Hepatocyte (in vitro differentiated cells): ENCODE measurements around the gene PHF11. TPM values are rescaled to one million over a fixed set of nuclear protein-coding genes. Genes with fewer than 3 reads are reported as not detected.

Experiments
- DNase-seq: peaks from one replicate; pipeline ENCODE4 v3.0.0-alpha.2; 2016; ENCODE audit warnings: low spot score
- H2AFZ ChIP-seq: fragments of 200-600 bp; sonication (generic); 2 replicates; pipeline ENCODE4 v1.6.0; 2016; ENCODE audit warnings: antibody characterized with exemption, mild to moderate bottlenecking
- H3K27ac ChIP-seq: fragments of 200-600 bp; sonication (generic); 2 replicates; pipeline ENCODE4 v1.5.1; 2016; ENCODE audit warnings: mild to moderate bottlenecking
- H3K27me3 ChIP-seq: fragments of 200-600 bp; sonication (generic); 2 replicates; pipeline ENCODE4 v1.6.1; 2016
- H3K36me3 ChIP-seq: fragments of 200-600 bp; sonication (generic); replicated peaks from 2 replicates; pipeline ENCODE4 v1.5.1; 2016; ENCODE audit warnings: low read depth; ENCODE audit not compliant: insufficient read depth
- H3K4me1 ChIP-seq: fragments of 200-600 bp; sonication (generic); 2 replicates; pipeline ENCODE4 v1.5.1; 2016; ENCODE audit warnings: mild to moderate bottlenecking, moderate library complexity; ENCODE audit not compliant: insufficient read depth
- H3K4me2 ChIP-seq: fragments of 200-600 bp; sonication (generic); 2 replicates; pipeline ENCODE4 v1.6.0; 2016
- H3K4me3 ChIP-seq: fragments of 200-600 bp; sonication (generic); 2 replicates; pipeline ENCODE4 v1.5.1; 2016; ENCODE audit warnings: mild to moderate bottlenecking
- H3K79me2 ChIP-seq: fragments of 200-600 bp; sonication (generic); 2 replicates; pipeline ENCODE4 v1.6.0; 2017; ENCODE audit warnings: mild to moderate bottlenecking
- H3K9me2 ChIP-seq: fragments of 200-600 bp; sonication (generic); replicated peaks from 2 replicates; pipeline ENCODE4 v1.6.0; 2017; ENCODE audit warnings: mild to moderate bottlenecking; ENCODE audit not compliant: insufficient read depth
- H3K9me3 ChIP-seq: fragments of 200-600 bp; sonication (generic); 2 replicates; pipeline ENCODE4 v1.5.1; 2016; ENCODE audit warnings: low read depth, mild to moderate bottlenecking
- H4K20me1 ChIP-seq: fragments of 200-600 bp; sonication (generic); 2 replicates; pipeline ENCODE4 v1.6.0; 2016; ENCODE audit warnings: mild to moderate bottlenecking; ENCODE audit not compliant: insufficient read depth, poor library complexity, severe bottlenecking
- CTCF ChIP-seq: fragments of 200-600 bp; sonication (generic); IDR thresholded peaks from 2 replicates; pipeline ENCODE4 v1.5.1; 2016; ENCODE audit warnings: antibody characterized with exemption, mild to moderate bottlenecking; ENCODE audit not compliant: poor library complexity
- EZH2 ChIP-seq: fragments of 200-600 bp; sonication (generic); IDR thresholded peaks from 2 replicates; pipeline ENCODE4 v1.6.1; 2016; ENCODE audit warnings: antibody characterized with exemption, mild to moderate bottlenecking, borderline replicate concordance
- EZH2phosphoT487 ChIP-seq: fragments of 200-600 bp; sonication (generic); IDR thresholded peaks from one replicate; pipeline ENCODE4 v1.6.1; 2018; ENCODE audit warnings: antibody characterized with exemption, mild to moderate bottlenecking, low read depth, moderate library complexity; ENCODE audit not compliant: unreplicated experiment, severe bottlenecking
- WGBS: methylation state at CpG from one replicate; pipeline ENCODE4 v1.1.6; 2016; ENCODE audit warnings: low lambda C conversion rate; ENCODE audit errors: missing lambda C conversion rate; 5-methylcytosine and 5-hydroxymethylcytosine counted together
- polyA plus RNA-seq: library from polyadenylated mRNA; unstranded; fragments of >200 nt; fragmentation: Nextera tagmentation; extraction: Ambion mirVana; gene quantifications from 2 replicates; pipeline ENCODE4 v1.2.1, GENCODE V29; 2016
- total RNA-seq: library from RNA; depleted of rRNA; stranded (reverse); fragments of >200 nt; gene quantifications from 2 replicates; pipeline ENCODE4 v1.2.3, GENCODE V29; 2014

Gene PHF11
- total and polyA plus RNA-seq, 2 experiments from 2014 or later, result 14.4 to 17.7 TPM

GRCh38 chr13:49498206-49498605, 2.5 kb downstream of the PHF11 start:
- Histone ChIP-seq H3K79me2 (no peaks in the 10 kb centered on the region), H3K9me2 (no peaks in the 10 kb centered on the region), H3K9me3 (no peaks in the 10 kb centered on the region), H3K27me3 (no peaks in the 10 kb centered on the region), H2AFZ (no peak overlapping the region), H3K36me3 (no peaks in the 10 kb centered on the region), H3K4me2 (no peak overlapping the region), H3K4me1 (peaks cover 3% of the 10 kb centered on the region), H4K20me1 (no peaks in the 10 kb centered on the region), H3K4me3 (no peak overlapping the region), H3K27ac (no peak overlapping the region)
- WGBS, result 89% methylated on average over 4 of the region's 4 CpGs
- no peak for DNase-seq
- no peak for TF ChIP-seq EZH2phosphoT487
- no peak for TF ChIP-seq CTCF
- TF ChIP-seq EZH2, result no peak

- 71% methylated on average over 6 of the region's 6 CpGs for WGBS
Measured at GRCh38 chr13:49499889-49500660, 4.3 kb downstream of the PHF11 start.

GRCh38 chr13:49502954-49503353, 7.2 kb downstream of the PHF11 start:
- H3K36me3 ChIP-seq, result no peaks in the 10 kb centered on the region
- H3K27ac ChIP-seq, result no peak overlapping the region
- no peaks in the 10 kb centered on the region for H3K79me2 ChIP-seq
- no peaks in the 10 kb centered on the region for H3K27me3 ChIP-seq
- TF ChIP-seq CTCF (no peak), EZH2 (no peak)
- no peak overlapping the region for H3K4me2 ChIP-seq
- H2AFZ ChIP-seq, result no peak overlapping the region
- no peak for DNase-seq
- no peak overlapping the region for H3K4me3 ChIP-seq
- no peaks in the 10 kb centered on the region for H3K4me1 ChIP-seq
- no peaks in the 10 kb centered on the region for H3K9me3 ChIP-seq
- no peaks in the 10 kb centered on the region for H3K9me2 ChIP-seq
- WGBS, result 80% methylated on average over 9 of the region's 9 CpGs
- no peaks in the 10 kb centered on the region for H4K20me1 ChIP-seq

More at GRCh38 chr13:49499889-49500660, 4.3 kb downstream of the PHF11 start:
- TF ChIP-seq EZH2 (no peak), EZH2phosphoT487 (no peak), CTCF (no peak)
- H2AFZ ChIP-seq, result no peak overlapping the region
- H3K4me3 ChIP-seq, result no peak overlapping the region
- H3K79me2 ChIP-seq, result no peaks in the 10 kb centered on the region
- H3K27me3 ChIP-seq, result no peaks in the 10 kb centered on the region
- no peaks in the 10 kb centered on the region for H3K9me2 ChIP-seq
- no peaks in the 10 kb centered on the region for H3K9me3 ChIP-seq
- no peaks in the 10 kb centered on the region for H3K36me3 ChIP-seq
- H3K4me1 ChIP-seq, result peaks cover 3% of the 10 kb centered on the region
- no peak for DNase-seq
- H4K20me1 ChIP-seq, result no peaks in the 10 kb centered on the region
- H3K27ac ChIP-seq, result no peak overlapping the region
- H3K4me2 ChIP-seq, result no peak overlapping the region
